AG09319 (cell line): ENCODE measurements around the gene ABCB8.

ENCODE experiments used
- DNase-seq: peaks from one replicate; pipeline ENCODE4 v3.0.0-alpha.2; 2010; ENCODE audit warnings: low read depth; ENCODE audit errors: extremely low read depth
- TF ChIP-seq, protein P1 (sequence below): IDR thresholded peaks from 2 replicates; pipeline ENCODE4 v1.5.1; 2011; ENCODE audit warnings: low read depth, mild to moderate bottlenecking, inconsistent platforms, low read length, moderate library complexity

The ABCB8 gene

GRCh38 chr7:150999001-150999400 is 29.2 kb upstream of the ABCB8 start:
- no peak for DNase-seq
- TF ChIP-seq, protein P1, sequence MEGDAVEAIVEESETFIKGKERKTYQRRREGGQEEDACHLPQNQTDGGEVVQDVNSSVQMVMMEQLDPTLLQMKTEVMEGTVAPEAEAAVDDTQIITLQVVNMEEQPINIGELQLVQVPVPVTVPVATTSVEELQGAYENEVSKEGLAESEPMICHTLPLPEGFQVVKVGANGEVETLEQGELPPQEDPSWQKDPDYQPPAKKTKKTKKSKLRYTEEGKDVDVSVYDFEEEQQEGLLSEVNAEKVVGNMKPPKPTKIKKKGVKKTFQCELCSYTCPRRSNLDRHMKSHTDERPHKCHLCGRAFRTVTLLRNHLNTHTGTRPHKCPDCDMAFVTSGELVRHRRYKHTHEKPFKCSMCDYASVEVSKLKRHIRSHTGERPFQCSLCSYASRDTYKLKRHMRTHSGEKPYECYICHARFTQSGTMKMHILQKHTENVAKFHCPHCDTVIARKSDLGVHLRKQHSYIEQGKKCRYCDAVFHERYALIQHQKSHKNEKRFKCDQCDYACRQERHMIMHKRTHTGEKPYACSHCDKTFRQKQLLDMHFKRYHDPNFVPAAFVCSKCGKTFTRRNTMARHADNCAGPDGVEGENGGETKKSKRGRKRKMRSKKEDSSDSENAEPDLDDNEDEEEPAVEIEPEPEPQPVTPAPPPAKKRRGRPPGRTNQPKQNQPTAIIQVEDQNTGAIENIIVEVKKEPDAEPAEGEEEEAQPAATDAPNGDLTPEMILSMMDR = no peak

- TF ChIP-seq, protein P1 = no peak
- DNase-seq = no peak
Measured at GRCh38 chr7:150999497-151000230, 28.6 kb upstream of the ABCB8 start.

DNA sequence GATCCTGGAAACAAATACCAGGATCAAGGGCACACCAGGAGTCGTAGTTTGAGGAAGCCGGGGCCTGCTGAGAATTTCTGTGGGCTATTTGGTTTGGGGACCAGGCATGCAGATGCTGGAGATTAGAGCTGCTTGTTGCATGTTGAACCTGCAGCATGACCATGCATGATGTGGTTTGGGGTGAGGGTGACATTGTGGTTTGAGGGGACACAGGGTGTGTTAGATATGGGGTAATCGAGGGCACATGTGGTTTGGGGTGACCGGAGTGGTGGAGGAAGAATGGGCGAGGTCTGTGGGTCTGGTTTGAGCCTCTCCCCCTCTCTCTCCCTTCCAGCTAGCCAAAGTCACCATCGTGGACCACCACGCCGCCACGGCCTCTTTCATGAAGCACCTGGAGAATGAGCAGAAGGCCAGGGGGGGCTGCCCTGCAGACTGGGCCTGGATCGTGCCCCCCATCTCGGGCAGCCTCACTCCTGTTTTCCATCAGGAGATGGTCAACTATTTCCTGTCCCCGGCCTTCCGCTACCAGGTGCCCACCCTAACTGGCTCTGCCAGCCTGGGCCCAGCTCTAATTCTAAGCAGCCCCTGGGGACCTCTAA is 27.3 kb upstream of the ABCB8 start:
- TF ChIP-seq, protein P1 = no peak
- DNase-seq = no peak

- DNase-seq = no peak
- TF ChIP-seq, protein P1 = no peak
Measured at GRCh38 chr7:151001546-151001945, 26.7 kb upstream of the ABCB8 start.

DNA sequence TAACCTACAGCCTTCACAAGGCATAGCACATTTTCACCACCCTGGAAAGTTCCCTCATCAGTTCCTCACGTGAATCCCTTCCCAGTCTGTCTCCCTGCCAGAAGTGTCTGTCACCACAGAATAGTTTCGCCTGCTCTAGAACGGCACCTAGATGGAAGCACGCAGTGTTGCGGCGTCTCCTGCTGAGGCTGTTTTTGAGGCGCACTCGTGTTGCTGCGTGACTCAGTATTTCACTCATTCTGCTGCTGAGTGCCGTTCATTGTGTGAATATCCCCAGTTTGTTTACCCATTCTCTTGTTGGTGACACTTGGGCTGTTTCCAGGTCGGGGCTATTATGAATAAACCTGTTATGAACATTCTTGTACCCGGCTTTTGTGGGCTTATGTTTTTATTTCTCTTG is 24.7 kb upstream of the ABCB8 start:
- TF ChIP-seq, protein P1 = no peak
- DNase-seq = no peak

GRCh38 chr7:151005566-151005965 is 22.7 kb upstream of the ABCB8 start:
- TF ChIP-seq, protein P1 = no peak
- no peak for DNase-seq

- TF ChIP-seq, protein P1 = no peak
- no peak for DNase-seq
Measured at GRCh38 chr7:151006590-151007300, 21.5 kb upstream of the ABCB8 start.
